Activated gamma-delta T cell treated with anti-CD3 and anti-CD28 coated beads, Interleukin-2, amount 50 U/mL, for 16 hours (primary cell): ENCODE measurements around the gene NT5C3A.
"Not testable (repeated sequence)": the region's sequence is repeated elsewhere in the genome, so short reads cannot be mapped to it uniquely, and the experiment has no call there.

Source experiments
- DNase-seq: peaks from one replicate; pipeline ENCODE4 v3.0.0-alpha.2; 2020; ENCODE audit warnings: low read depth

Gene NT5C3A

DNA sequence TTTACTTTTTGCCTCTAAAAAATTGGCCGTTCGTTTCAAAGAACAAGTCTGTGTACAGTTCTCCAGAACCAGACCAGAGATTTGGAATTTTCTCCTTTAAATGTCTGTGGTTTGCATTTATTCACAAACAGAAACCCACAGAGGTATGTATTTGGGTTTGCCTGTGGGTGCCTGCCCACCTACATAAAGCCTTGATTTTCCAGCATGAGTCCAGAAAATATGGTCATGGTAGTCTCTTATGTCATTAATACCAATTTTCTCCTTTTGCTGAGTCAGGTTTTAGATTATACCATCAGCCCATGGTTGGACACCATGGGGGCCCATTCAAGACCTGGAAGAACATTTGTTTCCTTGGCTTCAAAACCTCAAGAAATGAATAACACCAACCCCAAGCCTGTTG is 82.7 kb downstream of the NT5C3A start:
- DNase-seq: not testable (repeated sequence)

DNA sequence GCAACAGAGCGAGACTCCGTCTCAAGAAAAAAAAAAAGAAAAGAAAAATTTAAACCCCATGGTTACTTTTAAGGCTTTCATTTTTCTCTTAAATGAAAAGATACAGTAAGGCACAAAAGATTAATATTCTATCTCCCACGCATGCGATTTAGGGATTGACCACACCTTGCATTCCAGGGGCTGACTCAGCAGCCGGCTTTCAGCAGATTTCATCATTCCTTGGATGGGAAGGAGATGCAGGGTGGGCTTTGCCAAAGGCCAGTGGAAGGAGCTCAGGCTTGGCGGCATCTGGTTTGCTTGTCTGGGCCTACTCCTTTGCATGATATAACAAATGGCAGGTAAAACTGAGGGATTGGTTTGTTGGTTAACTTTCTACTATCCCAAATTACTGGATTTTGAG is 83.3 kb downstream of the NT5C3A start:
- DNase-seq: not testable (repeated sequence)

DNA sequence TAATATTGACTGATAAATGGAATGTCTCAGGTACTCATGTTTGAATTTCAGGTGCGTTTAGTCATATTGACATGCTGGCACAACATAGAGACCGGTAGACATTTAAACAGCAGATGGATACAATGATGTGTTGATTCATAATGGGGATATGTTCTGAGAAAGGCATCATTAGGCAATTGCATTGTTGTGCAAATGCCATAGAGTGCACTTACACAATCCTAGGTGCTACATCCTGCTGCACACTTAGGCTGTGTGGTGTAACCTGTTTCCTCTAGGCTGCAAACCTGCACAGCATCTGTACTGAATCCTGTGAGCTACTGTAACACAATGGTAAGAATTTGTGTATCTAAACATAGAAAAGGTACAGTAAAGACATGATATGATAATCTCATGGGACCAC is 85.4 kb downstream of the NT5C3A start:
- DNase-seq: not testable (repeated sequence)

DNA sequence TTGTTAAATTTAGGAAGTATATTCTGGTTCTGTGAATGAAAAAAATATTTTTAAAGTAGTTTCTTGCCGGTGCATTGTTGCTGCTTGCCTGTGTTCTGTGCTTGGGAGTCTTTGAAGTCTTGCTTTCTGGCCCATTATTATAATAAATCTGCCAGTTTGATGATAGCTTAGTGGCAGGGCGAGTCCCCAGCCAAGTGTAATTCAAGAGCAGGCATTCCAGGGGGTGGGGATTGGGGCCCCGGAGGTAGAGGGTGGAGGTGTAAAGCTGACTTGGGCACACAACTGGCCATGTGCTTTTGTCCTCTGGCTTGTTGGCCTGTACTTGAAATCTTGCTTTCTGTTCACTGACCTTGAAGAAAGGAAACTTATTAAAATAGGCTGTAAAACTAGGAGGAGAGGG is 90.6 kb downstream of the NT5C3A start:
- not testable (repeated sequence) for DNase-seq

DNA sequence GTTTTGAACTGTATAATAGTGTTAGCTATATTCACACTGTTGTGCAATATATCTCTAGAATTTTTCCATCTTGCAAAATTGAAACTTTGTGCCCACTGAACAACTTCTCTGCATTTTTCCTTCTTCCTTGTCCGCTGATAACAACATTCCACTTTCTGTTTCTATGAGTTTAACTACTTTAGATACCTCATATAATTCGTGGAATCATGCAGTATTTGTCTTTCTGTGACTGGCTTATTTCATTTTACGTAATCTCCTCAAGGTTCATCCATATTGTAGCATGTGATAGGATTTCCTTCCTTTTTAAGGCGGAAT is 95.4 kb downstream of the NT5C3A start:
- not testable (repeated sequence) for DNase-seq

GRCh38 chr7:32966489-32967267 is 95.9 kb downstream of the NT5C3A start:
- not testable (repeated sequence) for DNase-seq

GRCh38 chr7:32964461-32965159 is 98.0 kb downstream of the NT5C3A start:
- DNase-seq: not testable (repeated sequence)
